Liver (tissue), 3 donors: ENCODE results near the gene ITLN1.

ENCODE experiments used
- ATF3 ChIP-seq: IDR thresholded peaks from 2 replicates; pipeline ENCODE4 v1.6.1; 2016; ENCODE audit warnings: antibody characterized with exemption
- CTCF ChIP-seq: fragments of 150-350 bp; IDR thresholded peaks from 2 replicates; pipeline ENCODE4 v1.5.1; 2017; ENCODE audit warnings: improper control_type of control experiment, low read depth, low read length; ENCODE audit not compliant: missing input control
- GABPA ChIP-seq, 2 donors: IDR thresholded peaks in 1 of 2; conservative IDR thresholded peaks in 1 of 2; 2 replicates each; pipeline ENCODE4 v1.6.1; 2016; ENCODE audit warnings: antibody characterized with exemption in 2 of 2, mild to moderate bottlenecking in 1 of 2, moderate library complexity in 1 of 2
- HNF4A ChIP-seq, 2 donors: conservative IDR thresholded peaks; 2 replicates each; pipeline ENCODE4 v1.6.1; 2016; ENCODE audit warnings: antibody characterized with exemption in 2 of 2, mild to moderate bottlenecking in 2 of 2
- JUND ChIP-seq, 2 donors: IDR thresholded peaks; 2 replicates each; pipeline ENCODE4 v1.6.1; 2016; ENCODE audit warnings: antibody characterized with exemption in 2 of 2
- MAX ChIP-seq: IDR thresholded peaks from 2 replicates; pipeline ENCODE4 v1.6.1; 2016; ENCODE audit warnings: antibody characterized with exemption
- REST ChIP-seq: IDR thresholded peaks from 2 replicates; pipeline ENCODE4 v1.6.1; 2016; ENCODE audit warnings: antibody characterized with exemption, mild to moderate bottlenecking
- SP1 ChIP-seq: IDR thresholded peaks from 2 replicates; pipeline ENCODE4 v1.6.1; 2018; ENCODE audit warnings: antibody characterized with exemption, mild to moderate bottlenecking
- TAF1 ChIP-seq: conservative IDR thresholded peaks from 2 replicates; pipeline ENCODE4 v1.6.1; 2016; ENCODE audit warnings: antibody characterized with exemption, mild to moderate bottlenecking
- ZBTB33 ChIP-seq: IDR thresholded peaks from 2 replicates; pipeline ENCODE4 v1.6.1; 2016; ENCODE audit warnings: antibody characterized with exemption
- donor health status: healthy.
- donor health status: healthy.

GRCh38 chr1:160863061-160863773 lies 21.8 kb downstream of the ITLN1 start:
- TF ChIP-seq CTCF = no peak
- no peak for TF ChIP-seq JUND (IDR thresholded peaks at IDR 0.05)
- no peak for TF ChIP-seq MAX
- TF ChIP-seq TAF1 = no peak
- no peak for TF ChIP-seq REST
- TF ChIP-seq GABPA (IDR thresholded peaks at IDR 0.05 in 1 of 2, conservative IDR thresholded peaks at IDR 0.05 in 1 of 2) = no peak
- no peak for TF ChIP-seq ATF3
- TF ChIP-seq HNF4A (conservative IDR thresholded peaks at IDR 0.05) = no peak
- TF ChIP-seq SP1 = no peak
- TF ChIP-seq ZBTB33 = no peak
